Measurements from ENCODE around the gene SLC16A4.

SLC16A4 gene

DNA sequence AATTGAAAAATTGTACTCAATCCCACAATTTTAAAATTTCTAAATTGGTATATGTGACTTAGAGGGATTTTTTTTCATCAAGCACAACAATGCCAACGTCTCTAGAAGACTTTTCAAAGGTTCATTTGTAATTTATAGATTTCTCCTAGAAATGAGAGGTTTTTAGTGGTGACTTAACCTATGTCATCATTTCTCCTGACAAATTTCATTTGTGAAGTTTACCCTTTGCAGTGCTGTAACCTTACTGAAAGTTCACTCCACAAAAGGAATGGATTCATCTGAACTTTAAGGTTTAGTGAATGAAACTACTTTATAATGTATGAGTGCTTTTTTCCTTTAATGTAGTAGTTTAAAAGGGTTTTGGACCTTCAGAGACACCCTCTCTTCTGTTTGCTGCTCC, 35.5 kb downstream of the SLC16A4 start:
- DNase-seq, result no peak

DNA sequence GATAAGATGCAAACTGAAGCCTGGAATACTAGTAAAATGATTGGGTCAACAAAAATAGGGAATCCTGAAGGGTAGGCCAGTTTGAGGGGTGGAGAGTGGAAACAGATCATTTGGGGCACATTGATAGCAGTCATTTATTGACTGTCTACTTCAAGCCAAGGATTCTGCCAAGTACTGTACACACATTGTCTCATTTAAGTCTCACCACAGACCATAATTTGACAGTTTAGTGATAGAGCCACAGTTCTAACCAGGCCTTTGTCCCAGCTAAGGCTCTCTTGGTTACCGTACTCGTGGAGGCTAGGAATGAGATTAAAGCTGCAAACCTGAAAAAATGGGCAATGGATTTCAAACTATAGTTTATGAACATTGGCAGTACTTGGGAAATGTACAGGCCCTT, 40.5 kb downstream of the SLC16A4 start:
- DNase-seq, result no peak

DNA sequence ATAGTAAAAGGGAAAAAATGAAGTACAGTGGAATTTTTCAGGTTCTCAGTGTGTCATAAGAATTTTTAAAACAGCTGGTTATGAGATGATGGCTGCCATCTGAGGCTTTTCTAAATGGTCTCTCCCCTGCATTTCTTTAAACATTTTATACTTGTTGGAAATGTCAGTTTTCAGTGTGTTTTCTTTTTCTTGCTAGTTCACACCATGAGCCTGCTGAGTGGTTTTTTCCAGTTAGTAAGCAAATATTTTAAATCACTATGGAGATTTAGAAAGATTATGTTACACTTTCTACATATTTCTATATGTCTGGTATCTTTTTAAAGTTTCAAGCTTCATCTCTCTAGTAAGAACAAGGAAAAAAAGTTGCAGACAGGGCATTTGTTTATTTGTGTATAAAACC, 42.1 kb downstream of the SLC16A4 start:
- DNase-seq, result no peak

DNA sequence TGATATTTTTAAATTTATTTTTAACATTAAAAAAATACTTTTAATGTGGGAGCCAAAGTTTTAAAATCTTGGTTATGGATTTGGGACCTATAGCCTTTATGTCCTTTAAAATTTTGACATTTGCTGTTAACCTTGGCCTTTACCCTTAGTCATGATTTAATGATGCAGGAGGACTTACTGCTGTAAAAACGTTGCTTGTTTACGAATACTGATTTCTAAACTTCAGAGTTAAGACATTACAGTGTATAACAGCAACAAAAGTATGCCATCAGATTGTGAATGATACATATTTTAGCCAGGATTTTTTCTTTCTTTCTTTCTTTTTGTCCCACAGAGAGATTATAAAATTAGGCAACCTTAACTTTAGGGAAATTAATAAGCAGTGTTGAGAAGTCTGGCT, 42.8 kb downstream of the SLC16A4 start:
- no peak for DNase-seq

DNA sequence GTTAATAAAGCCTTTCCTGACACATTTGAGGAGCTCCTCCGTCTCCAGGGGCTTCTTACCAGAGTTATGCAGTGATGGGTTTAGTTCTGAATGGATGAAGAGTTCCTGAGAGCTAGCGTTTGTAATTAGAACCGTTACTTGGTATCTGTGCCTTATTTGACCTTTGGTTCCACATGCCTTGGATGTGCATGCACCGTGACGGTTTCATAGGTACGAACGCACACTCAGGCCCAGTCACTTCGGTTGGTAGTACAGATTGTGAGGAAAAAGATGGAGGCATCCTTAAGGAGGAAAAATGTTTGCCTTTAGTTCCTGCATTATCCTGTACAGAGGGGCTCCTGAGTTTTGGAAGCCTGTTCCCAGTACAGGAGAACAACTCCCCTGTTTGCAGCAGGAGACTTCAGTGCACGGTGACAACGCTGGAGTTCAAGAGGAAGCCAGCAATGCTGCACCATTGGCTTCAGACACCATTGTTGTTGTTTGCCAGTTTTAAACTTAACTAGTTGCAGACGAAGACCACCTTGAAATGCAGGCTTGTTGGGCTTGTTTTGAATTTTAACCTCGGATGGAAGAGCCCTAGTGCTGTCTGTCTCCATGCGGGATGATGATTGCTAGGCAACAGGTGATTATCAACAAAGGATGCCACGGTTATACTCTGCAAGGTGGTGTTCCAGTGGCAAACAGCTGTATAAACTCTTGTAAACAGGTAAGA, 43.5 kb downstream of the SLC16A4 start:
- DNase-seq, result no peak

DNA sequence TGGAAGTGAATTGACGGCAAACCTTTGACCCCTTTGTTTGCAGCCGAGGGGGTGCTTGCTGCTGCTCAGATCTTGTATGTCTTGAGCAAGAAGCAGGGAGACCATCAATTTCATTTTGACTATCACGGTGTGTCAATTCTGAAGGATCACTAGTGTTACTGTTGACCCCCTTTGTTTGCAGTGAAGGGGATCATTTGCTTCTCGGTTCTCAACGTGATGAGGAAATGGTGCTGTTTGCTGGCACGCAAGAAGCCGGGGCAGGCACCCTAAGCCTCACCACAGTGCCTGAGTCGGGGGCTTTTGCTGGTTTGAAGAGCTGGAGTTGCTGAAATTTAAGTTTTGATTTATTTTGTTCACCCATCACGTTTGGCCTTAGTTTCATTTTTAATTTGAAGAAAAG, 44.1 kb downstream of the SLC16A4 start:
- DNase-seq, result no peak

DNA sequence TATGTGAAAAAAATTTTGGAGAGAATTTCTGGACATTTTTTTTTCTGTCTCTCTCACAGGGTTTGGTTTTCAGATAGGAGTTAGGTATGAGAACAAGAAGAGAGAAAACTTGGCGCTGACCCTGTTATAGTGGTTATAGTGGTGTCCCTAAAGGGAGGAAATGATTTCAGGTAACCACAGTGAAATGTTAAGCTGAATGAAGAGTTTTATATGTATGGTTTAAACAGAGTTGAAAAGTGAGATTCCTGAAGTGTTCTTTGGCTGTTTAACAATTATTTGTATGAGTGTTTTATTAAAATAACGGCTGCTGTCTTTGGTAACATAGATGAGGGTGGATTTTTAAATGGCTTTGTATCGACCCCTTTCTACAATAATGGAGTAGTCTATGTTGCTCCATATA, 45.3 kb downstream of the SLC16A4 start:
- no peak for DNase-seq

DNA sequence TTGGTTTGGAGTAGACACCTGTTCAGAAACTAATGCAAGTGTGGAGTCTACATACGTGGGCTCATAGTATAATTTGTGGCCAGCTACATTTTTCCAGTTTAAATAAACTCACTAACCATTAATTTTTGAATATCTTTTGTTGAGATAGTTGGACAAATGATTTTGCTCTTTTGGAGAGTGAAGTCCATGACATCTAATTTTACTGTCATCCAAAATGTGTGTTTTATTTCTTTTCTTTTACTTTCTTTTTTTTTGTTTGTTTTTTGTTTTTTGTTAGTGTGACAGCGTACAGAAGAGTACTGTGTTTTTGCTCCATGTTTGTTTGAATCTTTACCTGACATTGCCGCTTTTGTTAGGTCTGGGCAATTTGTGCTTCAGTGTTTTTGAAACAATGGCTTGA, 46.7 kb downstream of the SLC16A4 start:
- DNase-seq, result no peak

DNA sequence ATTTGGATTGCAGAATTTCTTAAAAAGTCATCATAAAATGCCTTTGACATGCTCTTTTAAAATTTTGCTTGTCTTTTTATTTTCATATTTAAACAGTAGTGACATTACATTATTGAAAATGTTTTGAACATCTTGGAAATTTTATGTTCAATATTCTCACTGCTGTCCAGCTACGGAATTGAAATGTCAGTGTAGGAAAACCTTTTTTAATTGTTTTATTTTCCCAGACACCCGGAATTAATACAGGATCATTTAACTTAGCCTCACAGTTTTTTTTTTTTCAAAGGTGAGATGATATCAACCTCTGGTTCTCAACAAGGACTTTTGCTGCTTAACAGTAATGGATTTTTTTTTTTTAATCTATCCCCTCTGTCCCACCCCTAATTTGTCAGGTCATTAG, 47.6 kb downstream of the SLC16A4 start:
- no peak for DNase-seq

DNA sequence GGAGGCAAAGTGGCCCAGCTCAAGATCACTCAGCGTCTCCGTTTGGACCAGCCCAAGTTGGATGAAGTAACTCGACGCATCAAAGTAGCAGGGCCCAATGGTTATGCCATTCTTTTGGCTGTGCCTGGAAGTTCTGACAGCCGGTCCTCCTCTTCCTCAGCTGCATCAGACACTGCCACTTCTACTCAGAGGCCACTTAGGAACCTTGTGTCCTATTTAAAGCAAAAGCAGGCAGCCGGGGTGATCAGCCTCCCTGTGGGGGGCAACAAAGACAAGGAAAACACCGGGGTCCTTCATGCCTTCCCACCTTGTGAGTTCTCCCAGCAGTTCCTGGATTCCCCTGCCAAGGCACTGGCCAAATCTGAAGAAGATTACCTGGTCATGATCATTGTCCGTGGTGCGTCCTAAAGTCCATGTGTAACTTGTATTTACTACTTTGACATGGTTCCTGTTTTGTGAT, 48.9 kb downstream of the SLC16A4 start:
- DNase-seq, result no peak

DNA sequence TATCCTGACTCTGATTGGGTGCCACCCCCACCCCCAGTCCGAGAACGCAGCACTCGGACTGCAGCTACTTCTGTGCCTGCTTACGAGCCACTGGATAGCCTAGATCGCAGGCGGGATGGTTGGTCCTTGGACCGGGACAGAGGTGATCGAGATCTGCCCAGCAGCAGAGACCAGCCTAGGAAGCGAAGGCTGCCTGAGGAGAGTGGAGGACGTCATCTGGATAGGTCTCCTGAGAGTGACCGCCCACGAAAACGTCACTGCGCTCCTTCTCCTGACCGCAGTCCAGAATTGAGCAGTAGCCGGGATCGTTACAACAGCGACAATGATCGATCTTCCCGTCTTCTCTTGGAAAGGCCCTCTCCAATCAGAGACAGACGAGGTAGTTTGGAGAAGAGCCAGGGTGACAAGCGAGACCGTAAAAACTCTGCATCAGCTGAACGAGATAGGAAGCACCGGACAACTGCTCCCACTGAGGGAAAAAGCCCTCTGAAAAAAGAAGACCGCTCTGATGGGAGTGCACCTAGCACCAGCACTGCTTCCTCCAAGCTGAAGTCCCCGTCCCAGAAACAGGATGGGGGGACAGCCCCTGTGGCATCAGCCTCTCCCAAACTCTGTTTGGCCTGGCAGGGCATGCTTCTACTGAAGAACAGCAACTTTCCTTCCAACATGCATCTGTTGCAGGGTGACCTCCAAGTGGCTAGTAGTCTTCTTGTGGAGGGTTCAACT, 49.5 kb downstream of the SLC16A4 start:
- no peak for DNase-seq

DNA sequence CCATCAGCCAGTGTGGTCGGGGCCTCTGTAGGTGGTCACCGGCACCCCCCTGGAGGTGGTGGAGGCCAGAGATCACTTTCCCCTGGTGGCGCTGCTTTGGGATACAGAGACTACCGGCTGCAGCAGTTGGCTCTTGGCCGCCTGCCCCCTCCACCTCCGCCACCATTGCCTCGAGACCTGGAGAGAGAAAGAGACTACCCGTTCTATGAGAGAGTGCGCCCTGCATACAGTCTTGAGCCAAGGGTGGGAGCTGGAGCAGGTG, 50.7 kb downstream of the SLC16A4 start:
- no peak for DNase-seq

DNA sequence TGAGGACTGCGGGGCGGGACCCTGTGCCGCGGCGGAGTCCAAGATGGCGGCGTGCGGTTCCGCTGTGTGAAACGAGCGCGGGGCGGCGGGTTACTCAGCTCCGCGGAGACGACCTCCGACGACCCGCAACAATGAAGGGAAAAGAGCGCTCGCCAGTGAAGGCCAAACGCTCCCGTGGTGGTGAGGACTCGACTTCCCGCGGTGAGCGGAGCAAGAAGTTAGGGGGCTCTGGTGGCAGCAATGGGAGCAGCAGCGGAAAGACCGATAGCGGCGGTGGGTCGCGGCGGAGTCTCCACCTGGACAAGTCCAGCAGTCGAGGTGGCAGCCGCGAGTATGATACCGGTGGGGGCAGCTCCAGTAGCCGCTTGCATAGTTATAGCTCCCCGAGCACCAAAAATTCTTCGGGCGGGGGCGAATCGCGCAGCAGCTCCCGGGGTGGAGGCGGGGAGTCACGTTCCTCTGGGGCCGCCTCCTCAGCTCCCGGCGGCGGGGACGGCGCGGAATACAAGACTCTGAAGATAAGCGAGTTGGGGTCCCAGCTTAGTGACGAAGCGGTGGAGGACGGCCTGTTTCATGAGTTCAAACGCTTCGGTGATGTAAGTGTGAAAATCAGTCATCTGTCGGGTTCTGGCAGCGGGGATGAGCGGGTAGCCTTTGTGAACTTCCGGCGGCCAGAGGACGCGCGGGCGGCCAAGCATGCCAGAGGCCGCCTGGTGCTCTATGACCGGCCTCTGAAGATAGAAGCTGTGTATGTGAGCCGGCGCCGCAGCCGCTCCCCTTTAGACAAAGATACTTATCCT, 51.2 kb downstream of the SLC16A4 start:
- peak; percentile 45 to 50 for DNase-seq

DNA sequence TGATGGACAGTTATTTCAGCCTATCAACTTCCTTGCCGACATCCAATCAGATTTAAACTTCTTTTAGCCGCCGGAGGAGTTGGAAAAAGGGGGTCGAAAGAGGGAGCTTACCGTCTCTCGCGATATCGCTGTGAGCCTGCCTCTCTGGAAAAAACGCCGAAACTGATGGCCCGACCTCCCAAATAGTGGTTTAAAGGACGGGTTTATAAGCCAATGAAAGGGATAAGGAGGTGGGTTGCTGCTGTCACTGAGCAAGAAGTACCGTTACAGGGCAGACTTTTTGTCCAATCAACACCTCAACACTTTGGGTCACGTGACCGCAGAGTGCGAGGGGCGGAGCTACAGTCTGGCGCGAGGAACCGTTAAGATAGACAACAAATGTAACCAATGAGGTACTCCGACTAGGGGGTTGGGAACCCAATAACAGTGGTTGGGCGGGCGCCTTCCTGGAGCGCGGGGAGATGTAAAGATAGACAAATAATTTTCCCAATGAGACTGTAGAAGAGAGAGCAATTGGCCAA, 51.9 kb downstream of the SLC16A4 start, which contains the start of gene RBM15:
Gene RBM15 (plus strand): TSS at position 492 of the 521 bp plus-strand sequence. CDS start 29 bp downstream, at position 521.
- peak; percentile 94 to 95 for DNase-seq

DNA sequence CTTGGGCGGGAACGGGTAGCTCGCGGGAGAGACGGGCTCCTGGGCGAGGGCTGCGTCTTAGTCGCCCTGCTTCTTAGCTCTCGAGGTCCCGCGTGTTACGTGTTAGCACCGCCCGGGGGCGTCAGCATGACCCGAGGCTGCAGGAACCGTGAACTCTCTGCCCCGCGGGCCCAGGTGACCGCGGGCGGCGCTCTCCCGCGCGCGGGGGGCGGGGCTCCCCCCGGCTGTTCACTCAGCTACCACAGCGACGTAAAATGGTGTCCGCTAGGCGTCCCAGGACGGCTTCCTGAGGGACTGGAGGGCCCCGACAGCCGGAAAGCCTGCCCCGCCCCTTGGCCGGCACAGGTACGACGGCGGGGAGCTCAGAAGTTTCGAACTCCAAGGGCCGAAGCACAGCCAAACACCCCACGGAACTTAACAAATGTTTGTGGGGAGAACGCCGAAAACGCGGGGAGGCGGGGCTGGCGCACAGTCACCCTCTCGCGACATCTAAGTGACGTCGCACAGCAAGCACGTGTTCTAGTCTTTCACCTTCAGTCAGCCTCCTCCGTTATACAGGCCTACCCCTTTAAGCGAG, 52.4 kb downstream of the SLC16A4 start:
- peak; percentile 91 to 93 for DNase-seq

DNA sequence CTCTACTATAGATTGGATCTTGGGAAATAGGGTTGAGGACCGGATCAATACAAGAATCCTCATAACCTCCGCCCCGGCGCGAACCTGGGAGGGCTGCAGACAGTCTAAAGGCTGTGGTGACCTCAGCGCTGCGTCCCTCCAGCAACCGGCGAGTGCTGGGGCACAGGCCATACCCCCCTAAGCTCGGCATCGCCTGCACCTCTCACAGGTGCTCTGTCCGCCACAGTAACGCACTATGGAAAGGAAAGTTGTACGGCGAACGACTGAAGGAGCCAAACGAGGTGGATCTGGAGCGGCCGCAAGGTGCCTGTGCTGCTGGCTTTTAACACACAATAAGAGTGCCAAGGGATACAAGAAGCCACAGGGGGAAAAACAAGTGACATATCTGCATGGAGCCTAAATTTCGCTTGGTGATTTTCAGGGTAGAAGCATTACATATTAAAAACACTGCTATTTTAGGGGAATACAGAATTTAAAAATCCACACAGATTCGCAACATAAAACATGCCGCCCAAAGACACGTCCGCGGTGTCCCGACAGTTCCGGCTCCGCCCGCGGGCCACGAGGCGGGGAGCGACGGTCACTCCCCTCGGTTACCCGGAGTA, 53.0 kb downstream of the SLC16A4 start:
- DNase-seq, result peak; percentile 14 to 24

DNA sequence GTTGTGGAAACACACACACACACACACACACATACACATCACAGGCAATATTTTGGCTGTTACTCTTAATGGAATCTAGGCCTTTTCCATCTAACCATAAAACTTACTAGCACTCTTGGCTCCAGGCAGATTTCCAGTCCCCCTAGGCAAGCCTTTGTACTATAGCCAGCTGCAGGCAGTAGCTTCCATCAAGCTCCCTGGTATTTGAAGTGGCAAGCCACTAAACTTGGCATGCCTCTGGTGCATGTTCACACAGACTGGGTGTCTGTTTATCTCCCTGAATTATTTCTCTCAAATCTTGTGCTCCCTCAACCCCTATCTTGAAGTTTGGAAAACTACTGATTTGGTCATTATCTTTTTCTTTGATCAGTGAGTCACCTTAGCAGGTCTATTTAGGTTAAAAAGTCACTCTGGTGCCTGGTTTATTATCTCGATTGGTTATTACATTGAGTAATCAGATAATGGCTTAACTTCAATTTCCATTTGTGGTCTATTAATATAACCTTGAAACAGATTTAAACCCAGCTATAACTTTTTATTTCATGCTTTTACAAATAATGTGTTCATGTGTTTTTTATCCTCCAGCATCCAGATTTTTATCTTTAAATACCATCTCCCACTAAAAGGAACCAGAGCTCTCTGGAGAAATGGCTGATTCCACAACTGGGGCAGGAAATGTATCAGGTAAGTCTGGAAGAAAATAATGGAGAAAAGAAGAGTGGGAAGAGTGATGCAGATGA, 54.4 kb downstream of the SLC16A4 start:
- no peak for DNase-seq

DNA sequence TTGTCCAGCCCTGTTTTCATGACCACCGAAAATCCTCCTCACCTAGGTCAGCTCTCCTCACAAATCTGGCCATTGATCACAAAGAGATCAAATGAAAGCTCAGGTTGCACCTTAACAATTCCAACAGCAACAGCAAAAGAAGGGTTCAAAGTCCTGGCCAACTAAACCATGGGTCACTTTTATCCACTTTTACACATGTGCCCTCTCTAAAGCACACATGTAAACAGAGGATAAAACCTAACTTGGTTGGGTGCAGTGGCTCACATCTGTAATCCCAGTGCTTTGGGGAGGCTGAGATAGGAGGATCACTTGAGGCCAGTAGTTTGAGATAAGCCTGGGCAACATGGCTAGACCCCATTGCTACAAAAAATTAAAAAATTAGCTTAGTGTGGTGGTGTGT, 55.6 kb downstream of the SLC16A4 start:
- DNase-seq, result no peak

DNA sequence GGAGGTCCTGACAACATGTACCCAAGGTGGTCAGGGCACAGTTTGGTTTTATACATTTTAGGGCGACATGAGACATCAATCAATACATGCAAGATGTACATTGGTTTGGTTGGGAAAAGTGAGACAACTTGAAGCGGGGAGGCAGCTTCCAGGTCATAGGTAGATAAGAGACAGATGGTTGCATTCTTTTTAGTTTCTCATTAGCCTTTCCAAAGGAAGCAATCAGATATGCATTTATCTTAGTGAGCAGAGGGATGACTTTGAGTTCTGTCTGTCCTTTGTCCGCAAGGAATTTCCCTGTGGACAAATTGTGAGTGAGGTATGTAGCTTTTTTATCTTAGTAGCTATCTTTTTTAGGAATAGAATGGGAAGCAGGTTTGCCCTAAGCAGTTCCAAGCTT, 62.1 kb downstream of the SLC16A4 start:
- DNase-seq, result no peak

DNA sequence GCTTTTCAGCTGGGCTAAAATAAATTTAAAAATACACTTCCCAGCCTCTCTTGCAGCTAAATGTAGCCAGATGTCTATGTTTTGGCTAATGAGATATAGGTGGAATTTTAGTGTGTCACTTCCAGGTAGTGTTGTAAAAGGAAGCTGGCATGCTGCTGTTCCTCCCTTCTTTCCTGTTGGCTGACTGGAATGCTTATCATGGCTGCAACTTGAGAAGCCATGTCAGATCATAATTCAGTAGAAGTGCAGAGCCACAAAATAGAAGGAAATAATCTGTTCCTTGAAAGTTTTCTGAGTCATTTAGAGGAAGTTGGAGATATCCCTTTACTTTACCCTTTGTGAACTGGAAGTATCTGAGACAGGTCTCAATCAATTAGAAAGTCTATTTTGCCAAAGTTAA, 62.6 kb downstream of the SLC16A4 start:
- DNase-seq, result no peak

DNA sequence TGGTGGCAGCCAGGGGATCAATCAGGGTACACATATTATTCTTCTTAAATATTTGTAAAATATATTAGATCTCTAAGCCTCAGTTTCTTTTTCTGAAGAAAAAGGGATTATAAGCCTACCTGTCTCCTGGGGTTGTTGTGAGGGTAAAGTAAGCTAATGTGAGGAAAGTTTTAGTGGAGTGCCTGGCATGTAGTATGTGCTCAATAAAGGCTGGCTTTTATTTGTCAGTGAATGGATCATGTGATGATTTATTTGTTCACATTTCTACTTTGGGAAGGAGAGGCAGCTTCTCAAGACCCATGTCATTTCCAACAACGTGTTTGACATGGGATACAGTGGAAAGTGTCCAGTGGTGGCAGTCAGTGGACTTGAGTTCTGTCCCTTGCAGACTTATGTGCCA, 64.0 kb downstream of the SLC16A4 start:
- DNase-seq, result no peak

DNA sequence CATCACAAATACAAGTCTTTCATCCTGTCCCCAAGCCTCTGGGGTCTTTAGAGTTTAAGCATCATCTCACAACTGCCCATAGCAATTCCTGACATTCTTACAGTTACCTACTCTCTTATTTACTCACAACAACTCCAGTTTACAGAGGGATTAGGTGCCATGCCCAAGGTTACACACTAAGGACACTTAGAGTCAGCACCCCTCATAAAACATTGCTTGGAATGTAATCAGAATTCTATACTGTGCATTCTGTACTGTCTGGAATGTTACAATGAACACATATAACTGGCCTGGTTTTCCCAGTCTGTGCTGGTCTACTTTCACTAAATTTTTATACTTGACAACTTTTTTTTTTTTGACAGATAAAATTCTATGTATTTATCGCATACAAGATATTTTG, 66.2 kb downstream of the SLC16A4 start:
- no peak for DNase-seq

All from activated CD4-positive, alpha-beta T cell treated with anti-CD3 and anti-CD28 coated beads, Interleukin-2, amount 50 U/mL, for 4 hours (primary cell).